Body of pancreas (tissue), 4 donors: Measurements from ENCODE around the gene WDR26. TPM values are rescaled to one million over a fixed set of nuclear protein-coding genes. Genes with fewer than 3 reads are reported as not detected.
"Not testable (repeated sequence)": the region's sequence is repeated elsewhere in the genome, so short reads cannot be mapped to it uniquely, and the experiment has no call there.

Experiments used
- ATAC-seq: fragments of 150-250 bp; one replicate; pipeline ENCODE4 v1.9.1; 2016
- DNase-seq, 4 donors: peaks; one replicate each; pipeline ENCODE4 v3.0.0-alpha.2; 2019
- H3K27ac ChIP-seq, 4 donors: fragments of 200-600 bp; sonication (generic); 1 replicate in 3 of 4; 2 replicates in 1 of 4; pipeline versions ENCODE4 v1.5.1 to v1.6.1; 2016 to 2019; ENCODE audit warnings: mild to moderate bottlenecking in 1 of 4, mixed read lengths in 1 of 4, moderate library complexity in 1 of 4
- H3K27me3 ChIP-seq, 2 donors: fragments of 200-600 bp; sonication (generic); one replicate each; pipeline ENCODE4 v1.6.0; 2016; ENCODE audit warnings: mild to moderate bottlenecking in 1 of 2
- H3K36me3 ChIP-seq, 2 donors: fragments of 200-600 bp; sonication (generic); replicated peaks in 1 of 2; 2 replicates each; pipeline ENCODE4 v1.5.1; 2016; ENCODE audit warnings: low read depth in 2 of 2; ENCODE audit not compliant: insufficient read depth in 1 of 2
- H3K4me1 ChIP-seq: fragments of 200-600 bp; sonication (generic); one replicate; pipeline ENCODE4 v1.6.0; 2016
- H3K4me3 ChIP-seq, 2 donors: fragments of 200-600 bp; sonication (generic); 1 replicate in 1 of 2; 2 replicates in 1 of 2; pipeline ENCODE4 v1.5.1; 2016 to 2019
- H3K9me3 ChIP-seq, 3 donors: fragments of 200-600 bp; sonication (generic); 1 replicate in 2 of 3; 2 replicates in 1 of 3; pipeline ENCODE4 v1.5.1; 2016
- POLR2A ChIP-seq, 3 donors: fragments of 450-650 bp; IDR thresholded peaks; one replicate each; pipeline ENCODE4 v1.6.1; 2016; ENCODE audit warnings: antibody characterized with exemption in 3 of 3, mild to moderate bottlenecking in 2 of 3
- WGBS, 2 donors: methylation state at CpG; one replicate each; pipeline ENCODE4 v1.1.5; 2017; 5-methylcytosine and 5-hydroxymethylcytosine counted together
- intact Hi-C: fragments of 100-400 bp; cut with DNase I; formaldehyde crosslinking; loops from one replicate; pipeline ENCODE4 v1.15.1; 2023
- total RNA-seq, 2 donors: library from RNA; depleted of rRNA; stranded (reverse); fragments of >200 nt; gene quantifications; one replicate each; pipeline ENCODE4 v1.1.0, GENCODE V29; 2016
- TF ChIP-seq, protein P1 (sequence below), 7 experiments: fragments of 450-650 bp in 4 of 7; fragments of 200-600 bp in 3 of 7; sonication (generic) in 3 of 7; IDR thresholded peaks; one replicate each; pipeline ENCODE4 v1.5.1; 2016 to 2019; ENCODE audit warnings: antibody characterized with exemption in 7 of 7

The WDR26 gene
- total RNA-seq, 2 donors from 2014 or later, result 29.3 to 49.3 TPM

DNA sequence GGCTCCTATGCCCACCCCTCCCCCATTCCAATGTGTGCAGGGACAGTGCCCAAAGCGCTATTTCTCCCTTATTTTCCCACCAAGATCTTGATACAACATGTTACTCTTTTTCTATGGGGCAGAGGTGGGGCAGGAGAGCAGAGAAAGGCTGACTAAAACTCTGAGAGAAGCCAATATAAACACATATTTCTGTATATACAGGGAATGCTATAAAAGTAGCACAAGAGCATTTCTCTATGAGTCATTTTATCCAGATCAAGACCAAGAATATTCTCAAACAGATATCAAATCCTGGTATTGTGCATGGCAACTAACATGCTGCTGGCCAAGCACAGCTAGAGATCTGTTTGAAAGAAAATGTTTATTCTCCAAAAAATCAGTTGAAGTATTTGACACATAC, 7.3 kb downstream of the WDR26 start:
- WGBS, 2 donors, result 79 to 87% methylated on average over 1 of the region's 1 CpG

DNA sequence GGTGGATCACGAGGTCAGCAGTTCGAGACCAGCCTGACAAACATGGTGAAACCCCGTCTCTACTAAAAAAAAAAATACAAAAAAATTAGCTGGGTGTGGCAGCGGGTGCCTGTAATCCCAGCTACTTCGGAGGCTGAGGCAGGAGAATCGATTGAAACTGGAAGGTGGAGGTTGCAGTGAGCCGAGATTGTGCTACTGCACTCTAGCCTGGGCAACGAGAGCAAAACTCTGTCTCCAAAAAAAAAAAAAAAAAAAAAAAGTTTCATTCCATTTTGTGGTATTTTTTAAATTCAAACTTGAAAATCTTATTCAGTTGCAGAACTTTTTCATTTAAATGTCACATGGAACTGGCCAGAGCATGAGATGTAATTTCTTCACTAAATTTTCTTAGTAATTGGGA, 7.7 kb downstream of the WDR26 start:
- DNase-seq, H3K4me3 ChIP-seq, H3K27ac ChIP-seq, H3K27me3 ChIP-seq, intact Hi-C loops, ATAC-seq, H3K9me3 ChIP-seq: not testable (repeated sequence)
- peaks cover 35% of the 10 kb centered on the region for H3K4me1 ChIP-seq
- peaks cover 0 to 19% of the 10 kb centered on the region in 2 donors for H3K36me3 ChIP-seq
- 85 to 94% methylated on average over 8 of the region's 8 CpGs for WGBS, 2 donors

More for the DNA sequence above, 7.3 kb downstream of the WDR26 start:
- intact Hi-C loops, result no loop called here
- no peak overlapping the region for H3K4me3 ChIP-seq
- DNase-seq (no peak), ATAC-seq (no peak)
- H3K9me3 ChIP-seq, result no peaks in the 10 kb centered on the region
- no peak for TF ChIP-seq POLR2A (IDR thresholded peaks at IDR 0.05)
- TF ChIP-seq, protein P1, sequence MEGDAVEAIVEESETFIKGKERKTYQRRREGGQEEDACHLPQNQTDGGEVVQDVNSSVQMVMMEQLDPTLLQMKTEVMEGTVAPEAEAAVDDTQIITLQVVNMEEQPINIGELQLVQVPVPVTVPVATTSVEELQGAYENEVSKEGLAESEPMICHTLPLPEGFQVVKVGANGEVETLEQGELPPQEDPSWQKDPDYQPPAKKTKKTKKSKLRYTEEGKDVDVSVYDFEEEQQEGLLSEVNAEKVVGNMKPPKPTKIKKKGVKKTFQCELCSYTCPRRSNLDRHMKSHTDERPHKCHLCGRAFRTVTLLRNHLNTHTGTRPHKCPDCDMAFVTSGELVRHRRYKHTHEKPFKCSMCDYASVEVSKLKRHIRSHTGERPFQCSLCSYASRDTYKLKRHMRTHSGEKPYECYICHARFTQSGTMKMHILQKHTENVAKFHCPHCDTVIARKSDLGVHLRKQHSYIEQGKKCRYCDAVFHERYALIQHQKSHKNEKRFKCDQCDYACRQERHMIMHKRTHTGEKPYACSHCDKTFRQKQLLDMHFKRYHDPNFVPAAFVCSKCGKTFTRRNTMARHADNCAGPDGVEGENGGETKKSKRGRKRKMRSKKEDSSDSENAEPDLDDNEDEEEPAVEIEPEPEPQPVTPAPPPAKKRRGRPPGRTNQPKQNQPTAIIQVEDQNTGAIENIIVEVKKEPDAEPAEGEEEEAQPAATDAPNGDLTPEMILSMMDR (IDR thresholded peaks at IDR 0.05), result no peak
- no peak overlapping the region for H3K27ac ChIP-seq
- H3K36me3 ChIP-seq, result peaks cover 0 to 17% of the 10 kb centered on the region in 2 donors
- H3K27me3 ChIP-seq, result no peaks in the 10 kb centered on the region
- peaks cover 40% of the 10 kb centered on the region for H3K4me1 ChIP-seq

DNA sequence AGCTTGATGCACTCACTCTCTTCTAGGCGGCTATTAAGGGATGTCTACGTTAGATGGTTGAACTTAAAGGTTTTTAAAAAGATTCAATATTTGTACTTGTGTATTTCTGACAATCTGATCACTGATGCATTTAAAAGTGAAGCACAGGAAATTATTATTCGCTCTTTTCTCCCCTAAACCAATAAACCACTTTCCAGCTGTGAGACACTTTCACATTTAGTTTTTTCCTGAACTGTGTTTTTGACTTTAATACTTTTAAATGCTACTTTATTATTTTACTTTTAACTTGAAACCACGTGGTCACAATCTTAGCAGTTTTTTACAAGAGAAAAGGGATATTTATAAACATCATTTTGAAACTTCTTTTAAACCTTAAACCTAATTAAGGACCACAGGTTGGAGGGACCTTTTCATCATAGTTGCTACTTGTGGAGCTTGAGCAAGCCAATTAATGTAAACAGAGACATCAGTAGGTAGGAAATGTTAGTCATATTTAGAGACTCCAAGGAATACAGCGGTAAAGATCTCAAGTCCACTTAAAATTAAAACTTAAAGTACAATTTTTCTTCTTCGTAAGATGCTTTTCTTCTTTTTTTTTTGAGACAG, 9.2 kb downstream of the WDR26 start:
- H3K27ac ChIP-seq, result no peak overlapping the region
- peaks cover 23% of the 10 kb centered on the region for H3K4me1 ChIP-seq
- 87 to 95% methylated on average over 6 of the region's 6 CpGs for WGBS, 2 donors
- no peak overlapping the region for H3K4me3 ChIP-seq
- H3K36me3 ChIP-seq, result peaks cover 0 to 27% of the 10 kb centered on the region in 2 donors
- intact Hi-C loops, result no loop called here
- DNase-seq (no peak), ATAC-seq (no peak)
- TF ChIP-seq POLR2A (IDR thresholded peaks at IDR 0.05), result no peak
- TF ChIP-seq, protein P1 (IDR thresholded peaks at IDR 0.05), result no peak
- no peaks in the 10 kb centered on the region for H3K27me3 ChIP-seq
- no peaks in the 10 kb centered on the region for H3K9me3 ChIP-seq

DNA sequence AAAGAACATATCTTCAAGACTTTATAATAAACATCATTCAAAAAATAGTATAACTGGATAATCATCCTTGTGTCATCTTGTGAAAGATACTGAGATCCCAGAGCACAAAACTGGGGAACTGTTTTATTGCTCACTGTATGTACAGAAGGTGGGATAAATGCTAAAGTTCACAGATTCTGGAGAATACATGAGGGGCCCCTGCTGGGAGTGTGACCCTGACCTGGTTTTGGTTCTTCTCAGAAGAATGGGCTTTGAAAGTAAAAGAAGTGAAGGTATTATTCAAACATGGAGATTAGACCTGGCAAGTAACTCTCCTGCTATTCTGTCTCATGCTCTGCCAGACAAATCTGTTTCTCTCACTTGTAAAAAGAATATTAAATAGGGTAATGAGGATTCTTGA, 14.5 kb downstream of the WDR26 start:
- H3K27me3 ChIP-seq, result no peaks in the 10 kb centered on the region
- ATAC-seq, result no peak
- no peak for TF ChIP-seq POLR2A (IDR thresholded peaks at IDR 0.05)
- H3K4me1 ChIP-seq, result no peaks in the 10 kb centered on the region
- intact Hi-C loops, result no loop called here
- H3K9me3 ChIP-seq, result no peaks in the 10 kb centered on the region
- H3K4me3 ChIP-seq, result no peak overlapping the region
- DNase-seq, result no peak
- H3K36me3 ChIP-seq, result peaks cover 28 to 52% of the 10 kb centered on the region in 2 donors
- H3K27ac ChIP-seq, result no peak overlapping the region

DNA sequence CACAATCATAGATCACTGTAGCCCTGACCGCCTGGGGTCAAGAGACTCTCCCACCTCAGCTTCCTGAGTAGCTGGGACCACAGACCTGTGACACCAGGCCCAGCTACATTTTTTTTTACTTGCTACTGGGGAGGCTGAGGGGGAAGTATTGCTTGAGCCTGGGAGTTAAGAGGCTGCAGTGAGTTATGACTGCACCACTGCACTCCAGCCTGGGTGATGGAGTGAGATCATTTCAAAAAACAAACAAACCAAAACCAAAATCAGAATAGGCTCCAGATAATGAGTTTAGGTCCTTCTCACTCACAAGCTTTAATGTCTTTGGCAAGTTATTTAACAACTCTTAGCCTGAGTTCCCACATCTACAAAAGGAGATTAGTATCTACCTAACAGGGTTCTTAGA, 22.8 kb downstream of the WDR26 start:
- Histone ChIP-seq H3K27ac (no peak overlapping the region), H3K4me1 (peaks cover 9% of the 10 kb centered on the region), H3K27me3 (no peaks in the 10 kb centered on the region), H3K9me3 (no peaks in the 10 kb centered on the region), H3K36me3 (peaks cover 14 to 21% of the 10 kb centered on the region in 2 donors), H3K4me3 (no peak overlapping the region)
- TF ChIP-seq, protein P1 (IDR thresholded peaks at IDR 0.05), result no peak
- TF ChIP-seq POLR2A (IDR thresholded peaks at IDR 0.05), result no peak
- DNase-seq (no peak), ATAC-seq (no peak)
- intact Hi-C loops, result no loop called here
- 84 to 100% methylated on average over 1 of the region's 1 CpG for WGBS, 2 donors

DNA sequence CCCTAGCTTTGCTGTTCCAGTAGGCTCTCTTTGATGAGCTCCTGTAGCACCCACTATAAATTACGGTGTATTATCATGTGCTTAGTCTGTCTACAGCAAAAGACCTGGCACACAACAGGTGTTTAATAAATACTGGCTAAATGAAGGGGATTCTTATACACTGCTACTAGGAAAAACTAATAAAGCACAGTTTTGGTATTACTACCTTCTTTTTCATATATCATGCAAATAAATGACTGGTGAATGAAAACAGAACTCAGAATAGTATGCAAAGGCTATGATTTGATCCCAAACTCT, 26.4 kb downstream of the WDR26 start:
- DNase-seq (no peak), ATAC-seq (no peak)
- TF ChIP-seq, protein P1 (IDR thresholded peaks at IDR 0.05), result no peak
- no peak for TF ChIP-seq POLR2A (IDR thresholded peaks at IDR 0.05)
- Histone ChIP-seq H3K9me3 (no peaks in the 10 kb centered on the region), H3K36me3 (peaks cover 7 to 25% of the 10 kb centered on the region in 2 donors), H3K4me1 (peaks cover 9% of the 10 kb centered on the region), H3K27ac (no peak overlapping the region), H3K4me3 (no peak overlapping the region), H3K27me3 (no peaks in the 10 kb centered on the region)
- intact Hi-C loops, result no loop called here
- 94 to 96% methylated on average over 1 of the region's 1 CpG for WGBS, 2 donors
